ENCODE results near the gene SLC10A7.

SLC10A7 gene

GRCh38 chr4:146299607-146300006 is 222.1 kb downstream of the SLC10A7 start:
- no peak for DNase-seq

GRCh38 chr4:146294776-146295175 is 227.0 kb downstream of the SLC10A7 start:
- no peak for DNase-seq

GRCh38 chr4:146292508-146292907 is 229.2 kb downstream of the SLC10A7 start:
- DNase-seq, result no peak

GRCh38 chr4:146291313-146291712 is 230.4 kb downstream of the SLC10A7 start:
- no peak for DNase-seq

GRCh38 chr4:146288193-146288592 is 233.5 kb downstream of the SLC10A7 start:
- DNase-seq, result no peak

GRCh38 chr4:146285037-146285436 is 236.7 kb downstream of the SLC10A7 start:
- DNase-seq, result no peak

GRCh38 chr4:146283758-146284651 is 237.7 kb downstream of the SLC10A7 start:
- no peak for DNase-seq

GRCh38 chr4:146282657-146283056 is 239.1 kb downstream of the SLC10A7 start:
- no peak for DNase-seq

GRCh38 chr4:146278986-146279385 is 242.8 kb downstream of the SLC10A7 start:
- no peak for DNase-seq

GRCh38 chr4:146275370-146275769 is 246.4 kb downstream of the SLC10A7 start:
- peak; percentile 59 for DNase-seq

- no peak for DNase-seq
Observed at GRCh38 chr4:146274774-146275173, 247.0 kb downstream of the SLC10A7 start.

GRCh38 chr4:146273204-146273901 is 248.4 kb downstream of the SLC10A7 start:
- DNase-seq, result no peak

- DNase-seq, result no peak
Observed at GRCh38 chr4:146271466-146271865, 250.3 kb downstream of the SLC10A7 start.

- no peak for DNase-seq
Observed at GRCh38 chr4:146269228-146269653, 252.5 kb downstream of the SLC10A7 start.

GRCh38 chr4:146267826-146268225 is 253.9 kb downstream of the SLC10A7 start:
- no peak for DNase-seq

- no peak for DNase-seq
Observed at GRCh38 chr4:146265950-146266490, 255.7 kb downstream of the SLC10A7 start.

GRCh38 chr4:146263793-146264192 is 257.9 kb downstream of the SLC10A7 start:
- DNase-seq, result no peak

- DNase-seq, result no peak
Observed at GRCh38 chr4:146261041-146261440, 260.7 kb downstream of the SLC10A7 start.

- DNase-seq, result no peak
Observed at GRCh38 chr4:146260521-146260920, 261.2 kb downstream of the SLC10A7 start.

GRCh38 chr4:146257511-146257910 is 264.2 kb downstream of the SLC10A7 start:
- no peak for DNase-seq

- no peak for DNase-seq
Observed at GRCh38 chr4:146256328-146256727, 265.4 kb downstream of the SLC10A7 start.

GRCh38 chr4:146255874-146256273 is 265.9 kb downstream of the SLC10A7 start:
- DNase-seq, result no peak

- no peak for DNase-seq
Observed at GRCh38 chr4:146255463-146255862, 266.3 kb downstream of the SLC10A7 start.

Data from MV-4-11 (cell line).